H9 (cell line): ENCODE measurements around the gene ZNF750. TPM values are rescaled to one million over a fixed set of nuclear protein-coding genes. Genes with fewer than 3 reads are reported as not detected.

Experiments
- DNase-seq: peaks from one replicate; pipeline ENCODE4 v3.0.0-alpha.2; 2017
- H2AFZ ChIP-seq: one replicate; pipeline ENCODE4 v1.6.1; 2013; ENCODE audit warnings: mild to moderate bottlenecking, low read length, control low read depth, moderate library complexity
- H2AK5ac ChIP-seq: 2 replicates; pipeline ENCODE4 v1.6.1; 2013; ENCODE audit warnings: low read length, control low read depth, mixed read lengths; ENCODE audit not compliant: insufficient read length
- H2BK120ac ChIP-seq: one replicate; pipeline ENCODE4 v1.6.1; 2013; ENCODE audit warnings: low read depth, mild to moderate bottlenecking, low read length, control low read depth, inconsistent platforms; ENCODE audit not compliant: poor library complexity, severe bottlenecking
- H2BK12ac ChIP-seq: 2 replicates; pipeline ENCODE4 v1.6.1; 2013; ENCODE audit warnings: low read length, control low read depth, mixed read lengths, low read depth; ENCODE audit not compliant: insufficient read length
- H2BK15ac ChIP-seq: 2 replicates; pipeline ENCODE4 v1.6.1; 2013; ENCODE audit warnings: low read depth, low read length, control low read depth
- H2BK20ac ChIP-seq: one replicate; pipeline ENCODE4 v1.6.1; 2013; ENCODE audit warnings: low read depth, mild to moderate bottlenecking, low read length, control low read depth, inconsistent platforms; ENCODE audit not compliant: poor library complexity, severe bottlenecking
- H2BK5ac ChIP-seq: 2 replicates; pipeline ENCODE4 v1.6.1; 2013; ENCODE audit warnings: low read length, control low read depth, mixed read lengths; ENCODE audit not compliant: insufficient read length
- H3K14ac ChIP-seq: 2 replicates; pipeline ENCODE4 v1.6.1; 2013; ENCODE audit warnings: low read length, control low read depth; ENCODE audit not compliant: insufficient read depth
- H3K18ac ChIP-seq: 2 replicates; pipeline ENCODE4 v1.6.1; 2013; ENCODE audit warnings: low read depth, mild to moderate bottlenecking, mixed read lengths, low read length, control low read depth; ENCODE audit not compliant: insufficient read length
- H3K23ac ChIP-seq: 2 replicates; pipeline ENCODE4 v1.6.1; 2013; ENCODE audit warnings: low read length, control low read depth, mixed read lengths, low read depth; ENCODE audit not compliant: insufficient read length
- H3K23me2 ChIP-seq: 2 replicates; pipeline ENCODE4 v1.6.1; 2013; ENCODE audit warnings: low read depth, mild to moderate bottlenecking, mixed read lengths, low read length, control low read depth; ENCODE audit not compliant: insufficient read length, poor library complexity, severe bottlenecking
- H3K27ac ChIP-seq: 2 replicates; pipeline ENCODE4 v1.5.1; 2013; ENCODE audit warnings: low read length, control low read depth, mixed read lengths, low read depth; ENCODE audit not compliant: insufficient read length
- H3K27me3 ChIP-seq: 2 replicates; pipeline ENCODE4 v1.6.1; 2013; ENCODE audit warnings: low read length, control low read depth, inconsistent platforms; ENCODE audit not compliant: insufficient read depth
- H3K4ac ChIP-seq: 2 replicates; pipeline ENCODE4 v1.6.1; 2013; ENCODE audit warnings: low read depth, mild to moderate bottlenecking, control low read depth, inconsistent platforms, low read length, moderate library complexity
- H3K4me1 ChIP-seq: 2 replicates; pipeline ENCODE4 v1.6.1; 2013; ENCODE audit warnings: low read length, control low read depth, inconsistent platforms; ENCODE audit not compliant: insufficient read depth
- H3K4me2 ChIP-seq: 2 replicates; pipeline ENCODE4 v1.6.1; 2013; ENCODE audit warnings: low read length, control low read depth, mixed read lengths; ENCODE audit not compliant: insufficient read length, insufficient read depth
- H3K56ac ChIP-seq: 2 replicates; pipeline ENCODE4 v1.6.1; 2013; ENCODE audit warnings: low read depth, mild to moderate bottlenecking, mixed read lengths, low read length, control low read depth; ENCODE audit not compliant: insufficient read length
- H3K79me1 ChIP-seq: 2 replicates; pipeline ENCODE4 v1.6.1; 2013; ENCODE audit warnings: low read depth, mild to moderate bottlenecking, moderate library complexity, low read length, control low read depth, inconsistent platforms; ENCODE audit not compliant: insufficient read depth, poor library complexity, severe bottlenecking
- H3K79me2 ChIP-seq: 2 replicates; pipeline ENCODE4 v1.6.1; 2013; ENCODE audit warnings: low read length, control low read depth, inconsistent platforms; ENCODE audit not compliant: insufficient read depth
- H3K9ac ChIP-seq: 2 replicates; pipeline ENCODE4 v1.6.1; 2013; ENCODE audit warnings: low read length, control low read depth, mixed read lengths; ENCODE audit not compliant: insufficient read length; ENCODE audit errors: extremely low read depth
- H3K9me3 ChIP-seq: one replicate; pipeline ENCODE4 v1.6.1; 2013; ENCODE audit warnings: low read depth, low read length, inconsistent platforms; ENCODE audit not compliant: control insufficient read depth
- H3T11ph ChIP-seq: one replicate; pipeline ENCODE4 v1.6.1; 2013; ENCODE audit warnings: mild to moderate bottlenecking, low read length, control low read depth, inconsistent platforms
- H4K20me1 ChIP-seq: one replicate; pipeline ENCODE4 v1.6.1; 2013; ENCODE audit not compliant: control insufficient read depth, insufficient read length, insufficient read depth
- H4K5ac ChIP-seq: 2 replicates; pipeline ENCODE4 v1.6.1; 2013; ENCODE audit warnings: low read depth, mild to moderate bottlenecking, mixed read lengths, low read length, control low read depth; ENCODE audit not compliant: insufficient read length
- H4K8ac ChIP-seq: replicated peaks from 2 replicates; pipeline ENCODE4 v1.6.1; 2013; ENCODE audit warnings: low read length, control low read depth, mixed read lengths, low read depth; ENCODE audit not compliant: insufficient read length
- H4K91ac ChIP-seq: 2 replicates; pipeline ENCODE4 v1.6.1; 2013; ENCODE audit warnings: low read depth, mild to moderate bottlenecking, moderate library complexity, mixed read lengths, low read length, control low read depth; ENCODE audit not compliant: insufficient read length
- H3K27ac Mint-ChIP-seq, 3 experiments: 2 replicates in 2 of 3; 3 replicates in 1 of 3; pipeline ENCODE4 v1.8.0; 2020 to 2021; ENCODE audit warnings: mixed read lengths in 3 of 3, mild to moderate bottlenecking in 1 of 3, moderate library complexity in 1 of 3
- H3K27me3 Mint-ChIP-seq: 2 replicates; pipeline ENCODE4 v1.8.0; 2021; ENCODE audit warnings: low read depth, mild to moderate bottlenecking, moderate library complexity, mixed read lengths
- H3K36me3 Mint-ChIP-seq, 3 experiments: 2 replicates in 2 of 3; 3 replicates in 1 of 3; pipeline ENCODE4 v1.8.0; 2020 to 2021; ENCODE audit warnings: low read depth in 3 of 3, mixed read lengths in 3 of 3; ENCODE audit not compliant: insufficient read depth in 1 of 3
- H3K4me1 Mint-ChIP-seq, 2 experiments: 2 replicates each; pipeline ENCODE4 v1.8.0; 2020; ENCODE audit warnings: mixed read lengths in 2 of 2
- H3K4me3 Mint-ChIP-seq, 2 experiments: 2 replicates in 1 of 2; 3 replicates in 1 of 2; pipeline ENCODE4 v1.8.0; 2020 to 2021; ENCODE audit warnings: mild to moderate bottlenecking in 2 of 2, mixed read lengths in 2 of 2, moderate library complexity in 1 of 2
- H3K9me3 Mint-ChIP-seq, 2 experiments: 2 replicates in 1 of 2; 3 replicates in 1 of 2; pipeline ENCODE4 v1.8.0; 2020; ENCODE audit warnings: mild to moderate bottlenecking in 2 of 2, mixed read lengths in 2 of 2, moderate library complexity in 1 of 2
- CTCF ChIP-seq: fragments of 200-600 bp; sonication (generic); conservative IDR thresholded peaks from 3 replicates; pipeline ENCODE4 v1.8.0; 2021; ENCODE audit warnings: antibody characterized with exemption, mild to moderate bottlenecking
- WGBS: extraction: QIAGEN DNeasy Blood & Tissue Kit; methylation state at CpG from one replicate; pipeline ENCODE4 v1.1.7; 2013; ENCODE audit warnings: missing lambda C conversion rate, low lambda C conversion rate, mixed read lengths; ENCODE audit not compliant: insufficient read length; ENCODE audit errors: extremely low coverage; 5-methylcytosine and 5-hydroxymethylcytosine counted together
- total RNA-seq: library from RNA; stranded (reverse); gene quantifications from 2 replicates; pipeline ENCODE4 v1.2.1, GENCODE V29; 2021

The ZNF750 gene
- total RNA-seq, 1 experiment from 2014 or later, result not detected

- no peak overlapping the region for H3K18ac ChIP-seq
Measured at GRCh38 chr17:82862191-82862590, 22.4 kb upstream of the ZNF750 start.

More at GRCh38 chr17:82862191-82862590, 22.4 kb upstream of the ZNF750 start:
- H3K79me2 ChIP-seq, result no peaks in the 10 kb centered on the region; the same call in 1 of the 2 replicates
- H3K27me3 Mint-ChIP-seq, result no peaks in the 10 kb centered on the region
- no peak overlapping the region for H3K9ac ChIP-seq
- no peak overlapping the region for H2BK20ac ChIP-seq
- H3T11ph ChIP-seq, result no peak overlapping the region
- H3K36me3 Mint-ChIP-seq, result peaks cover 2 to 4% (median 3%) of the 10 kb centered on the region in 3 experiments
- H2BK15ac ChIP-seq, result no peak overlapping the region
- no peak overlapping the region for H2AFZ ChIP-seq
- no peak for TF ChIP-seq CTCF
- no peak overlapping the region for H4K5ac ChIP-seq
- no peaks in the 10 kb centered on the region for H3K79me1 ChIP-seq
- no CpG with 5 or more reads among the region's 8 CpGs for WGBS
- H3K4me2 ChIP-seq, result no peak overlapping the region
- no peak overlapping the region for H2BK120ac ChIP-seq
- H2AK5ac ChIP-seq, result no peak overlapping the region
- no peaks in the 10 kb centered on the region for H3K27me3 ChIP-seq
- no peak overlapping the region for H2BK12ac ChIP-seq
- no peaks in the 10 kb centered on the region for H3K4me1 ChIP-seq
- H4K8ac ChIP-seq, result no peak overlapping the region
- H4K20me1 ChIP-seq, result no peaks in the 10 kb centered on the region
- H3K9me3 Mint-ChIP-seq, result no peaks in the 10 kb centered on the region
- H3K56ac ChIP-seq, result no peak overlapping the region
- DNase-seq, result no peak
- peak overlapping the region in 2 of 3 experiments; percentile 15 to 85; a peak in 3 of 7 replicates for H3K27ac Mint-ChIP-seq
- no peak overlapping the region for H3K4me3 Mint-ChIP-seq
- H3K14ac ChIP-seq, result no peak overlapping the region
- H3K4me1 Mint-ChIP-seq, result peaks cover 15 to 27% of the 10 kb centered on the region in 2 experiments
- no peak overlapping the region for H3K27ac ChIP-seq
- no peak overlapping the region for H4K91ac ChIP-seq
- H3K23me2 ChIP-seq, result peaks cover 3% of the 10 kb centered on the region
- no peak overlapping the region for H3K23ac ChIP-seq
- H2BK5ac ChIP-seq, result no peak overlapping the region
- H3K9me3 ChIP-seq, result no peaks in the 10 kb centered on the region
- no peak overlapping the region for H3K4ac ChIP-seq
